HUES48 (cell line): Measurements from ENCODE around the gene NOS1.
A peak's percentile ranks its signal among the peaks of the same experiment; 100 is the strongest.

ENCODE experiments used
- H3K27ac ChIP-seq: one replicate; pipeline ENCODE4 v1.7.0; 2013; ENCODE audit warnings: low read depth, low read length, inconsistent platforms
- H3K27me3 ChIP-seq: 2 replicates; pipeline ENCODE4 v1.6.1; 2013; ENCODE audit warnings: mild to moderate bottlenecking, low read length; ENCODE audit not compliant: control insufficient read depth, insufficient read depth
- H3K36me3 ChIP-seq: 2 replicates; pipeline ENCODE4 v1.6.1; 2013; ENCODE audit warnings: low read length; ENCODE audit not compliant: control insufficient read depth, insufficient read depth
- H3K4me1 ChIP-seq: 2 replicates; pipeline ENCODE4 v1.6.1; 2013; ENCODE audit warnings: mild to moderate bottlenecking, low read length; ENCODE audit not compliant: control insufficient read depth, insufficient read depth
- H3K4me3 ChIP-seq: 2 replicates; pipeline ENCODE4 v1.5.1; 2013; ENCODE audit warnings: mild to moderate bottlenecking, low read depth, low read length
- H3K9ac ChIP-seq: 2 replicates; pipeline ENCODE4 v1.6.1; 2013; ENCODE audit warnings: mild to moderate bottlenecking, low read depth, low read length, moderate library complexity
- H3K9me3 ChIP-seq: 2 replicates; pipeline ENCODE4 v1.6.1; 2013; ENCODE audit warnings: low read length; ENCODE audit not compliant: control insufficient read depth, insufficient read depth

Gene NOS1

GRCh38 chr12:117273091-117273490 is 88.3 kb downstream of the NOS1 start:
- H3K4me1 ChIP-seq = peaks cover 8% of the 10 kb centered on the region; the same call in 1 of the 2 replicates
- no peak overlapping the region for H3K27ac ChIP-seq
- no peaks in the 10 kb centered on the region for H3K27me3 ChIP-seq
- no peak overlapping the region for H3K9ac ChIP-seq
- no peaks in the 10 kb centered on the region for H3K36me3 ChIP-seq
- H3K9me3 ChIP-seq = no peaks in the 10 kb centered on the region
- no peak overlapping the region for H3K4me3 ChIP-seq

DNA sequence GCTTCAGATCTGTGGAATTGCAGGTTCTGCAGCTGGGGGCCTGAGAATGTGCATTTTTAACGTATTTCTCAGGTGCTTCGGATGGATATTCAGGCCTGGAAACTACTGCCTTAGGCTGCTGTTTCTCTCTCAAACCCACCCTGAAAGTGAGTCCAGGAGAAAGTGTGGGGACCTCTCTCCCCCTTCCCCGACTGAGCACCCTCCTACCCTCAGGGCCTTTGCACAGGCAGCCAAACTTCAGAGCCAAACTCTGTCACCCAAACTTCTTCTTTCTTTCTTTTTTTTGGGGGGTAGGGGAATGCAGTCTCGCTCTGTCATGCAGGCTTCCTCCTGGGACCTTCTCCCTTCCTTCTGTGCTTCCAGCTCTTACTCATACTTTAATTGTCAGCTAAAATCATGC is 88.7 kb downstream of the NOS1 start:
- peaks cover 4% of the 10 kb centered on the region; the same call in 1 of the 2 replicates for H3K4me1 ChIP-seq
- no peaks in the 10 kb centered on the region for H3K36me3 ChIP-seq
- no peak overlapping the region for H3K4me3 ChIP-seq
- no peak overlapping the region for H3K9ac ChIP-seq
- no peak overlapping the region for H3K27ac ChIP-seq
- H3K27me3 ChIP-seq = no peaks in the 10 kb centered on the region
- H3K9me3 ChIP-seq = no peaks in the 10 kb centered on the region

DNA sequence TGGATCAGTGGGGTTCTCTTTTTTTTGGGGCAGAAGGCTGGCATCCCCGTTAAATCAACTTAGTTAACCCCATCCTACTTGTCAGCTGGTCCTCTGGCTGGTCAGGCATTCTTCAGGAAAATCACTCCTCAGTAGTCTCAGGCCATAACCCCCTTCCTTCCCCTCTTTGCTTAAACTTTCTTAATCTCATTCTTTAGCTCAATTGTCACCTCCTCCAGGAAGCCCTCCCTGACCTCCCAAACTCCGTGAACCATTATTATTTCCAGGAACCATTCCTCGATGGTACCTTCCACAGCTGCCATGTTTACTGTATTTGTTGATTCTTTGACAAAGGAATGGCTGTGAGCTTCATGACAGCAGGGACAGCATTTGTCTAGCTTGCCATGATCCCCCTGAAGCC is 98.7 kb downstream of the NOS1 start:
- no peak overlapping the region for H3K4me3 ChIP-seq
- no peaks in the 10 kb centered on the region for H3K4me1 ChIP-seq
- no peak overlapping the region for H3K9ac ChIP-seq
- no peaks in the 10 kb centered on the region for H3K36me3 ChIP-seq
- H3K27ac ChIP-seq = no peak overlapping the region
- H3K27me3 ChIP-seq = no peaks in the 10 kb centered on the region
- H3K9me3 ChIP-seq = no peaks in the 10 kb centered on the region

- Histone ChIP-seq H3K9me3 (no peaks in the 10 kb centered on the region), H3K4me3 (no peak overlapping the region), H3K36me3 (no peaks in the 10 kb centered on the region), H3K27ac (no peak overlapping the region), H3K4me1 (no peaks in the 10 kb centered on the region), H3K9ac (no peak overlapping the region), H3K27me3 (no peaks in the 10 kb centered on the region)
These were observed 100.2 kb downstream of the NOS1 start for GRCh38 chr12:117261247-117261646.

- Histone ChIP-seq H3K4me3 (no peak overlapping the region), H3K4me1 (no peaks in the 10 kb centered on the region), H3K9ac (no peak overlapping the region), H3K27me3 (no peaks in the 10 kb centered on the region), H3K27ac (no peak overlapping the region), H3K9me3 (no peaks in the 10 kb centered on the region), H3K36me3 (no peaks in the 10 kb centered on the region)
These were observed 106.0 kb downstream of the NOS1 start for GRCh38 chr12:117255386-117255785.

DNA sequence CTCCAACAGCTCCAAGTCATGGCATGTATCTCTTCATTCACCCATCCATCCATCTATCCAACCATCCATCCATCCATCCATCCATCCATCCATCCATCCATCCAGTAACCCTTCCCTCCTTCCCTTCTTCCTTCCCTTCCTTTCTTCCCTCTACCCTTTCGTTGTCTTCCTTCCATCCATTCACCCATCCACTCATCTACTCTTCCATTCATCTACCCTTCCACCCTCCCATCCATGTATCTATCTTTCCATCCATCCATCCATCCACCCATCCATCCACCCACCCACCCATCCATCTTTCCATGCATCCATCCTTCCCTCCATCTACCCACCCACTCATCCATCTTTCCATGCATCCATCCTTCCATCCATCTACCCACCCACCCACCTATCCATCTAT is 117.9 kb downstream of the NOS1 start:
- Histone ChIP-seq H3K4me3 (no peak overlapping the region), H3K9ac (no peak overlapping the region), H3K27ac (no peak overlapping the region), H3K4me1 (no peaks in the 10 kb centered on the region), H3K9me3 (no peaks in the 10 kb centered on the region), H3K36me3 (no peaks in the 10 kb centered on the region), H3K27me3 (no peaks in the 10 kb centered on the region)

DNA sequence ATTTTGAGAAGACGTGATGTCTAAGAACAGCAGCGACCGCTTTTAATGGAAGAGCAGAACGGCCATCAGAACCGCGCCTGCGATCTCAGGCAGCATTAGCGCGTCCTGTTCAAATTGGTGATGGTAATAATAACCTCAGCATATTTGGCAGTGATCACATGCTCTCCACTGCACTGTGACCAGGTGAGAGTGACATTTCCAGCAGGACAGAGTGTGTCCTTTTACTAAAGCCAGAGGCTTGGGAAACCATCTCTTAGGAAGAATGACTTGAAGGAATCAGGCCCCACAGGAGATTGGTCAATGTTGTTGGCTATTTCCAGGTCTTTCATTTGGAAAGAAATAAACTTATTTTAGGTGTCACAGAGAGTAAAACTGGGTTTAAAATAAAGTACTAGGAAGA is 119.7 kb downstream of the NOS1 start:
- Histone ChIP-seq H3K36me3 (no peaks in the 10 kb centered on the region), H3K27ac (no peak overlapping the region), H3K27me3 (no peaks in the 10 kb centered on the region), H3K9me3 (no peaks in the 10 kb centered on the region), H3K9ac (no peak overlapping the region), H3K4me3 (no peak overlapping the region), H3K4me1 (peaks cover 2% of the 10 kb centered on the region)

DNA sequence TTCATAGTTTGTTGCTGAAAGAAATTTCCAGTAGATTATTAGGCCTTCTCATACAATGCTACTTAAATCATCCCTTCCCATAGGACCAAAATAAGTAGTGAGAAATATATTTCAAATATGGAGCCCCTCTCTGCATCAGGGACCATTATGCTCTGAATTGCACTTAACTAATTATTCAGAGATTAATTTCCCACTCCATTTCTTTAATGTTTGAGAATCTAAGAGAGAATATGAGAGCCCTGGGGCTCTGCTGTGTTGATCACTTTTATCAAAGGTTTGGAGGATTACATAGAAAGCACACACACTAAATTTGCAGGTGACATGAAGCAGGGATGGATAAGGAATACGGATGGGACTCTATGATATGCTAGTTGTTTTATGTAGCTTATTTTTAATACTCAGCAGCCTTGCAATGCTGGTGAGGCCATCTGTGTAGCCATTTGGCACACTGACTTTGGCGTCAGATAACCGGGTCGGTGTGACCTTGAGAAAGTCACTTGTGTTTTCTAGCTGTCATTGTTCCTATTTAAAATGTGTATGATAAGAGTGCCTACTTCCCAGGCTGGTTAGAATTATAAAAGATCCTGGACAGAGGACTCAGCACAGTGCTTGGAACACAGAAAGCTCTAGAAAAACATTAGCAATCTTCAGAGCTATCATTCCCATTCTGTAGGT is 121.2 kb downstream of the NOS1 start:
- Histone ChIP-seq H3K4me1 (peaks cover 12% of the 10 kb centered on the region), H3K9ac (no peak overlapping the region), H3K4me3 (no peak overlapping the region), H3K27ac (no peak overlapping the region), H3K9me3 (no peaks in the 10 kb centered on the region), H3K36me3 (no peaks in the 10 kb centered on the region), H3K27me3 (no peaks in the 10 kb centered on the region)

DNA sequence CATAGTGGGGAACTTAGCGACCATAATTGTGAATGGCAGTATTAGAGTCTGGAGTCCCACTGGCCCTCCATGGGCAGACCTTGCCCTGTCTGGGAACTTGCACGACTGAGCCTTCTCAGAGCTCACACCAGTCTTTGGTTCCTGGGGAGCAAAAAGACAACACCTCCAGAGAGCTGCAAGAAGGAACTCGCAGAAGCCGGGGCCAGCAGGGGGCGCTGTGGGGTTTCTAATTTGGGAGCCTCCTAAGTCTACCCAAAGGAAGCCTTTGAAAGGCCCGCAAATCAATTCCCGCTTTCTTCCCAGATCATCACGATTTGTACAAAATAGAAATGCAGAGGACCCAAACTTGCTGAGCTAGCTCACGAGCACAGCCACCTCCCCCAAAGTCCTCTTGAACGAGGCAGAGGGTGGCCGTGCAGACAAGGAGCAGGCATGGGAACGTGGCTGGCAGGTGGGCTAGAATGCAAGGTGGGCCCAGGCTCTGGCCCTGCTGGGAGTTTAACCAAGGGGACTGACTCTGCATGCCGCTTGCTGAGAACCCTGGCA is 124.9 kb downstream of the NOS1 start:
- Histone ChIP-seq H3K4me3 (no peak overlapping the region; the same call in 1 of the 2 replicates), H3K36me3 (no peaks in the 10 kb centered on the region), H3K9ac (0 out of 2 replicates have a peak overlapping the region, but pooled peaks have one; percentile 13), H3K4me1 (peaks cover 16% of the 10 kb centered on the region), H3K27me3 (no peaks in the 10 kb centered on the region), H3K9me3 (no peaks in the 10 kb centered on the region), H3K27ac (peak overlapping the region; percentile 44)

DNA sequence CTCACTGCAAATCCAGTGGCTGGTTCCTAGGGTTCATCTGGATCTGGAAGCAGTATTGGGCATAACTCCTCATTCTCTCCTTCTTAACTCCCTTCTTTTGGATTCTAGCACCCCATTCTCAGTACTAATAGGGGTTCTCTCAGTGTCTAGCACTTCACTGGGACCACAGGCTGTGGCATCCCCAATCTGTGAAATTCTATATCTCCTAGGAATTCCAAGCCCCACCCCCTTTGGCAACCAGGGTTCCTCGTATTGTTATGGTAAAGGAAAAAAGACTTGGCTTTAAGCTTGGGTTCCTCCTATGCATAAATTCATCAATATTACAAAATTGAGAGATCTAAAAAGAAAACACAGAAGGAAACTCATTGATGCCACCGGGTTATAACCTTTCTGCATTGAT is 126.2 kb downstream of the NOS1 start:
- Histone ChIP-seq H3K4me1 (peaks cover 16% of the 10 kb centered on the region), H3K9me3 (no peaks in the 10 kb centered on the region), H3K4me3 (no peak overlapping the region), H3K9ac (no peak overlapping the region), H3K27me3 (no peaks in the 10 kb centered on the region), H3K36me3 (no peaks in the 10 kb centered on the region), H3K27ac (no peak overlapping the region)

DNA sequence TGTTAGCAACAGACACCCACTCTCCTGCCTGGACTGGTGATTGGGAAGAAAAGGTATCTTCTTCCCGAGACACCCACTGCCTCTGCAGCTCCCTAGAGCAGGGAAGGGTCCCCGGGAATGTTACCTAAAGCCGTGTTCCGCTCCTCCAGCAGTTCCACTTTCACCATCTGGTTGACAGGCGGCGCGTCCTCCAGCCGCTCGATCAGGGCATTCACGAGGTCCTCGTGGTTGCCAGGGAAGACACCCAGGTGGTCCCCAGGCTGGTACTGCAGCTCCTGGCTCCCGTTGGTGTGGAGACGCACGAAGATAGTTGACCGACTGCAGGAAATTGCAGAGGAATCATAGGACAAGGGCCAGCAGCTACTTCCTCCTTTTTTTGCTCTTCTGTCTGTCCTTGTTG is 127.0 kb downstream of the NOS1 start:
- H3K27me3 ChIP-seq = no peaks in the 10 kb centered on the region
- peaks cover 16% of the 10 kb centered on the region for H3K4me1 ChIP-seq
- no peaks in the 10 kb centered on the region for H3K36me3 ChIP-seq
- H3K27ac ChIP-seq = no peak overlapping the region
- no peaks in the 10 kb centered on the region for H3K9me3 ChIP-seq
- no peak overlapping the region for H3K4me3 ChIP-seq
- H3K9ac ChIP-seq = no peak overlapping the region
